Measurements from ENCODE around the gene NCBP3.

The NCBP3 gene

GRCh38 chr17:3788200-3788599, 57.8 kb downstream of the NCBP3 start:
- no peak for TF ChIP-seq FOXP2 (optimal IDR thresholded peaks at IDR 0.05; ENCODE audit: borderline replicate concordance, extremely low read depth, extremely low read length, insufficient read depth)
- TF ChIP-seq TAF1 (IDR thresholded peaks at IDR 0.05; ENCODE audit: borderline replicate concordance, insufficient read depth, low read length) = no peak
- TF ChIP-seq REST (IDR thresholded peaks at IDR 0.05; ENCODE audit: insufficient read depth in 1 of 2, low read depth in 2 of 2, low read length in 2 of 2) = no peak
- no peak for TF ChIP-seq SIN3A (IDR thresholded peaks at IDR 0.05; ENCODE audit: borderline replicate concordance, insufficient read depth, low read length)
- no peak for TF ChIP-seq POLR2AphosphoS5 (IDR thresholded peaks at IDR 0.05; ENCODE audit: low read depth, low read length)

GRCh38 chr17:3782751-3783150, 63.3 kb downstream of the NCBP3 start:
- no peak for TF ChIP-seq FOXP2 (optimal IDR thresholded peaks at IDR 0.05; ENCODE audit: borderline replicate concordance, extremely low read depth, extremely low read length, insufficient read depth)
- no peak for TF ChIP-seq REST (IDR thresholded peaks at IDR 0.05; ENCODE audit: insufficient read depth in 1 of 2, low read depth in 2 of 2, low read length in 2 of 2)
- no peak for TF ChIP-seq SIN3A (IDR thresholded peaks at IDR 0.05; ENCODE audit: borderline replicate concordance, insufficient read depth, low read length)
- TF ChIP-seq TAF1 (IDR thresholded peaks at IDR 0.05; ENCODE audit: borderline replicate concordance, insufficient read depth, low read length) = no peak
- TF ChIP-seq POLR2AphosphoS5 (IDR thresholded peaks at IDR 0.05; ENCODE audit: low read depth, low read length) = no peak

GRCh38 chr17:3780986-3781385, 65.1 kb downstream of the NCBP3 start:
- TF ChIP-seq REST (IDR thresholded peaks at IDR 0.05; ENCODE audit: insufficient read depth in 1 of 2, low read depth in 2 of 2, low read length in 2 of 2) (no peak), POLR2AphosphoS5 (IDR thresholded peaks at IDR 0.05; ENCODE audit: low read depth, low read length) (no peak), SIN3A (IDR thresholded peaks at IDR 0.05; ENCODE audit: borderline replicate concordance, insufficient read depth, low read length) (no peak), TAF1 (IDR thresholded peaks at IDR 0.05; ENCODE audit: borderline replicate concordance, insufficient read depth, low read length) (no peak), FOXP2 (optimal IDR thresholded peaks at IDR 0.05; ENCODE audit: borderline replicate concordance, extremely low read depth, extremely low read length, insufficient read depth) (no peak)

GRCh38 chr17:3777366-3778120, 68.5 kb downstream of the NCBP3 start:
- TF ChIP-seq FOXP2 (optimal IDR thresholded peaks at IDR 0.05; ENCODE audit: borderline replicate concordance, extremely low read depth, extremely low read length, insufficient read depth) (no peak), REST (IDR thresholded peaks at IDR 0.05; ENCODE audit: insufficient read depth in 1 of 2, low read depth in 2 of 2, low read length in 2 of 2) (no peak), TAF1 (IDR thresholded peaks at IDR 0.05; ENCODE audit: borderline replicate concordance, insufficient read depth, low read length) (no peak), POLR2AphosphoS5 (IDR thresholded peaks at IDR 0.05; ENCODE audit: low read depth, low read length) (no peak), SIN3A (IDR thresholded peaks at IDR 0.05; ENCODE audit: borderline replicate concordance, insufficient read depth, low read length) (no peak)

Data from PFSK-1 (cell line).